Tibial nerve (tissue), 4 donors: ENCODE results near the gene UTS2.

Source experiments
- EP300 ChIP-seq, 2 donors: sonication (generic); formaldehyde crosslinking; IDR thresholded peaks; one replicate each; pipeline ENCODE4 v1.6.1; 2017; ENCODE audit warnings: antibody characterized with exemption in 2 of 2, mild to moderate bottlenecking in 1 of 2
- POLR2A ChIP-seq, 2 donors: fragments of 450-650 bp; IDR thresholded peaks; one replicate each; pipeline ENCODE4 v1.6.1; 2017; ENCODE audit warnings: antibody characterized with exemption in 2 of 2, mild to moderate bottlenecking in 2 of 2, moderate library complexity in 2 of 2
- TF ChIP-seq, protein P1 (sequence below), 5 experiments: fragments of 200-600 bp in 3 of 5; fragments of 450-650 bp in 2 of 5; sonication (generic) in 3 of 5; IDR thresholded peaks; one replicate each; pipeline ENCODE4 v1.5.1; 2016 to 2019; ENCODE audit warnings: antibody characterized with exemption in 5 of 5, mild to moderate bottlenecking in 3 of 5, moderate library complexity in 2 of 5

- TF ChIP-seq, protein P1, sequence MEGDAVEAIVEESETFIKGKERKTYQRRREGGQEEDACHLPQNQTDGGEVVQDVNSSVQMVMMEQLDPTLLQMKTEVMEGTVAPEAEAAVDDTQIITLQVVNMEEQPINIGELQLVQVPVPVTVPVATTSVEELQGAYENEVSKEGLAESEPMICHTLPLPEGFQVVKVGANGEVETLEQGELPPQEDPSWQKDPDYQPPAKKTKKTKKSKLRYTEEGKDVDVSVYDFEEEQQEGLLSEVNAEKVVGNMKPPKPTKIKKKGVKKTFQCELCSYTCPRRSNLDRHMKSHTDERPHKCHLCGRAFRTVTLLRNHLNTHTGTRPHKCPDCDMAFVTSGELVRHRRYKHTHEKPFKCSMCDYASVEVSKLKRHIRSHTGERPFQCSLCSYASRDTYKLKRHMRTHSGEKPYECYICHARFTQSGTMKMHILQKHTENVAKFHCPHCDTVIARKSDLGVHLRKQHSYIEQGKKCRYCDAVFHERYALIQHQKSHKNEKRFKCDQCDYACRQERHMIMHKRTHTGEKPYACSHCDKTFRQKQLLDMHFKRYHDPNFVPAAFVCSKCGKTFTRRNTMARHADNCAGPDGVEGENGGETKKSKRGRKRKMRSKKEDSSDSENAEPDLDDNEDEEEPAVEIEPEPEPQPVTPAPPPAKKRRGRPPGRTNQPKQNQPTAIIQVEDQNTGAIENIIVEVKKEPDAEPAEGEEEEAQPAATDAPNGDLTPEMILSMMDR (IDR thresholded peaks at IDR 0.05) = no peak
- TF ChIP-seq POLR2A (IDR thresholded peaks at IDR 0.05) (no peak), EP300 (IDR thresholded peaks at IDR 0.05) (no peak)
Measured at GRCh38 chr1:7873801-7874795, 21.2 kb upstream of the UTS2 start.
